Sigmoid colon (tissue), 7 donors: ENCODE results near the gene SLCO6A1. TPM values are rescaled to one million over a fixed set of nuclear protein-coding genes. Genes with fewer than 3 reads are reported as not detected.

ENCODE experiments used
- DNase-seq: peaks from one replicate; pipeline ENCODE4 v3.0.0-alpha.2; 2019
- H3K27ac ChIP-seq, 4 donors: fragments of 200-600 bp; sonication (generic); one replicate each; pipeline ENCODE4 v1.5.1; 2016 to 2019; ENCODE audit warnings: mild to moderate bottlenecking in 1 of 4
- H3K27me3 ChIP-seq, 3 donors: fragments of 200-600 bp; sonication (generic); one replicate each; pipeline ENCODE4 v1.5.1; 2019; ENCODE audit warnings: mild to moderate bottlenecking in 1 of 3
- H3K36me3 ChIP-seq, 4 donors: fragments of 200-600 bp; sonication (generic); one replicate each; pipeline ENCODE4 v1.5.1; 2016 to 2019
- H3K4me1 ChIP-seq, 4 donors: fragments of 200-600 bp; sonication (generic); one replicate each; pipeline ENCODE4 v1.5.1; 2017 to 2019
- H3K4me3 ChIP-seq, 4 donors: fragments of 200-600 bp; sonication (generic); one replicate each; pipeline ENCODE4 v1.5.1; 2017 to 2019; ENCODE audit warnings: mild to moderate bottlenecking in 2 of 4, moderate library complexity in 1 of 4
- H3K9me3 ChIP-seq, 4 donors: fragments of 200-600 bp in 3 of 4; sonication (generic) in 3 of 4; one replicate each; pipeline versions ENCODE4 v1.5.1 to v1.6.1; 2013 to 2019
- CTCF ChIP-seq, 4 experiments: fragments of 450-650 bp in 3 of 4; fragments of 200-600 bp in 1 of 4; IDR thresholded peaks; one replicate each; pipeline ENCODE4 v1.5.1; 2016 to 2019; ENCODE audit warnings: antibody characterized with exemption in 4 of 4, mild to moderate bottlenecking in 3 of 4, moderate library complexity in 2 of 4
- EP300 ChIP-seq, 4 donors: sonication (generic); formaldehyde crosslinking; IDR thresholded peaks; one replicate each; pipeline ENCODE4 v1.6.1; 2017; ENCODE audit warnings: antibody characterized with exemption in 4 of 4
- POLR2A ChIP-seq, 2 donors: fragments of 450-650 bp; IDR thresholded peaks; one replicate each; pipeline ENCODE4 v1.6.1; 2016; ENCODE audit warnings: antibody characterized with exemption in 2 of 2, mild to moderate bottlenecking in 2 of 2, moderate library complexity in 2 of 2
- POLR2AphosphoS5 ChIP-seq, 4 donors: sonication (generic); formaldehyde crosslinking; IDR thresholded peaks; one replicate each; pipeline ENCODE4 v1.6.1; 2017; ENCODE audit warnings: antibody characterized with exemption in 4 of 4
- WGBS, 2 donors: extraction: QIAGEN DNeasy Blood & Tissue Kit; methylation state at CpG; one replicate each; pipeline ENCODE4 v1.1.7; 2013; 5-methylcytosine and 5-hydroxymethylcytosine counted together
- intact Hi-C: fragments of 100-400 bp; cut with DNase I; formaldehyde crosslinking; loops from one replicate; pipeline ENCODE4 v1.15.1; 2023
- polyA plus RNA-seq, 3 donors: library from polyadenylated mRNA; stranded (reverse); fragments of 200-250 nt; gene quantifications; one replicate each; pipeline ENCODE4 v1.2.3, GENCODE V29; 2013
- total RNA-seq, 4 donors: library from RNA; depleted of rRNA; stranded (reverse); fragments of >200 nt; gene quantifications; one replicate each; pipeline ENCODE4 v1.1.0, GENCODE V29; 2016
- donor health status: healthy with polysubstance abuse.
- donor health status: Bipolar disorder and iron deficiency.
- donor health status: healthy.

SLCO6A1 gene
- total RNA-seq (not detected), polyA plus RNA-seq (not detected)

- intact Hi-C loops, result no loop called here
- H3K4me1 ChIP-seq, result no peaks in the 10 kb centered on the region
- no peaks in the 10 kb centered on the region for H3K36me3 ChIP-seq
- H3K27ac ChIP-seq, result no peak within 1 kb of the TSS
- H3K4me3 ChIP-seq, result no peak within 1 kb of the TSS
- TF ChIP-seq EP300 (IDR thresholded peaks at IDR 0.05) (no peak), POLR2A (IDR thresholded peaks at IDR 0.05) (no peak), POLR2AphosphoS5 (IDR thresholded peaks at IDR 0.05) (no peak), CTCF (IDR thresholded peaks at IDR 0.05) (no peak)
- 93 to 95% methylated on average over 43 of the region's 43 CpGs for WGBS, 2 donors
- H3K27me3 ChIP-seq, result no peaks in the 10 kb centered on the region
- no peaks in the 10 kb centered on the region for H3K9me3 ChIP-seq
- no peak for DNase-seq
Measured at GRCh38 chr5:102498271-102499034, at the start of gene SLCO6A1. Gene SLCO6A1, minus strand, starts transcription at chr5:102499001. Its CDS starts 157 bp downstream, at chr5:102498844.

GRCh38 chr5:102547141-102548035 lies 48.6 kb upstream of the SLCO6A1 start:
- Histone ChIP-seq H3K4me3 (no peak overlapping the region), H3K27ac (no peak overlapping the region), H3K4me1 (peaks cover 0 to 7% (median 0%) of the 10 kb centered on the region in 4 donors), H3K27me3 (no peaks in the 10 kb centered on the region), H3K9me3 (no peaks in the 10 kb centered on the region), H3K36me3 (no peaks in the 10 kb centered on the region)
- intact Hi-C loops, result no loop called here
- DNase-seq, result no peak
- 61 to 67% methylated on average over 4 of the region's 4 CpGs for WGBS, 2 donors
- TF ChIP-seq POLR2A (IDR thresholded peaks at IDR 0.05) (no peak), EP300 (IDR thresholded peaks at IDR 0.05) (no peak), CTCF (IDR thresholded peaks at IDR 0.05) (no peak)

- 54 to 73% methylated on average over 6 of the region's 6 CpGs for WGBS, 2 donors
- peaks cover 0 to 7% (median 0%) of the 10 kb centered on the region in 4 donors for H3K4me1 ChIP-seq
- intact Hi-C loops, result no loop called here
- no peaks in the 10 kb centered on the region for H3K36me3 ChIP-seq
- H3K4me3 ChIP-seq, result no peak overlapping the region
- no peaks in the 10 kb centered on the region for H3K9me3 ChIP-seq
- H3K27ac ChIP-seq, result no peak overlapping the region
- no peaks in the 10 kb centered on the region for H3K27me3 ChIP-seq
- no peak for DNase-seq
- TF ChIP-seq POLR2A (IDR thresholded peaks at IDR 0.05) (no peak), CTCF (IDR thresholded peaks at IDR 0.05) (no peak), EP300 (IDR thresholded peaks at IDR 0.05) (no peak), POLR2AphosphoS5 (IDR thresholded peaks at IDR 0.05) (no peak)
Measured at GRCh38 chr5:102545175-102545574, 46.4 kb upstream of the SLCO6A1 start.

- no peak for DNase-seq
- TF ChIP-seq EP300 (IDR thresholded peaks at IDR 0.05) (no peak), POLR2A (IDR thresholded peaks at IDR 0.05) (no peak), CTCF (IDR thresholded peaks at IDR 0.05) (no peak), POLR2AphosphoS5 (IDR thresholded peaks at IDR 0.05) (no peak)
- intact Hi-C loops, result no loop called here
- H3K27me3 ChIP-seq, result no peaks in the 10 kb centered on the region
- H3K4me1 ChIP-seq, result no peaks in the 10 kb centered on the region
- H3K27ac ChIP-seq, result no peak overlapping the region
- H3K36me3 ChIP-seq, result no peaks in the 10 kb centered on the region
- no peak overlapping the region for H3K4me3 ChIP-seq
- 24 to 35% methylated on average over 1 of the region's 1 CpG for WGBS, 2 donors
- H3K9me3 ChIP-seq, result no peaks in the 10 kb centered on the region
Measured at GRCh38 chr5:102542057-102542456, 43.3 kb upstream of the SLCO6A1 start.
